Stimulated activated naive CD8-positive, alpha-beta T cell treated with anti-CD3 and anti-CD28 coated beads, Interleukin-15, amount 100 ng/mL, for 72 hours (primary cell): ENCODE data around the gene PDGFA.

Experiments used
- ATAC-seq: fragments of 150-1000 bp; cut with Tn5 transposase; 2 replicates; pipeline ENCODE4 v1.10.0; 2021; ENCODE audit warnings: mild to moderate bottlenecking, moderate library complexity
- DNase-seq, 2 donors: peaks; one replicate each; pipeline ENCODE4 v3.0.0; 2021 to 2022
- H3K27ac Mint-ChIP-seq, 2 donors: one replicate each; pipeline ENCODE4 v1.8.0; 2022; ENCODE audit warnings: mild to moderate bottlenecking in 2 of 2, mixed read lengths in 2 of 2, moderate library complexity in 2 of 2
- H3K27me3 Mint-ChIP-seq: one replicate; pipeline ENCODE4 v1.8.0; 2022; ENCODE audit warnings: mixed read lengths
- H3K4me1 Mint-ChIP-seq: one replicate; pipeline ENCODE4 v1.8.0; 2022; ENCODE audit warnings: mild to moderate bottlenecking, mixed read lengths
- H3K4me3 Mint-ChIP-seq, 2 donors: one replicate each; pipeline ENCODE4 v1.8.0; 2022; ENCODE audit warnings: mild to moderate bottlenecking in 2 of 2, mixed read lengths in 2 of 2, moderate library complexity in 1 of 2
- H3K9me3 Mint-ChIP-seq, 2 donors: one replicate each; pipeline ENCODE4 v1.8.0; 2022; ENCODE audit warnings: mixed read lengths in 2 of 2

The PDGFA gene

GRCh38 chr7:517774-518629 lies 1.6 kb downstream of the PDGFA start:
- Mint-ChIP-seq H3K27ac (peak overlapping the region in 1 of 2 donors; percentile 48), H3K4me1 (peaks cover 46% of the 10 kb centered on the region), H3K27me3 (peaks cover 56% of the 10 kb centered on the region), H3K9me3 (no peaks in the 10 kb centered on the region), H3K4me3 (peak overlapping the region; percentile 83 to 90)
- ATAC-seq, result no peak
- DNase-seq, result no peak

DNA sequence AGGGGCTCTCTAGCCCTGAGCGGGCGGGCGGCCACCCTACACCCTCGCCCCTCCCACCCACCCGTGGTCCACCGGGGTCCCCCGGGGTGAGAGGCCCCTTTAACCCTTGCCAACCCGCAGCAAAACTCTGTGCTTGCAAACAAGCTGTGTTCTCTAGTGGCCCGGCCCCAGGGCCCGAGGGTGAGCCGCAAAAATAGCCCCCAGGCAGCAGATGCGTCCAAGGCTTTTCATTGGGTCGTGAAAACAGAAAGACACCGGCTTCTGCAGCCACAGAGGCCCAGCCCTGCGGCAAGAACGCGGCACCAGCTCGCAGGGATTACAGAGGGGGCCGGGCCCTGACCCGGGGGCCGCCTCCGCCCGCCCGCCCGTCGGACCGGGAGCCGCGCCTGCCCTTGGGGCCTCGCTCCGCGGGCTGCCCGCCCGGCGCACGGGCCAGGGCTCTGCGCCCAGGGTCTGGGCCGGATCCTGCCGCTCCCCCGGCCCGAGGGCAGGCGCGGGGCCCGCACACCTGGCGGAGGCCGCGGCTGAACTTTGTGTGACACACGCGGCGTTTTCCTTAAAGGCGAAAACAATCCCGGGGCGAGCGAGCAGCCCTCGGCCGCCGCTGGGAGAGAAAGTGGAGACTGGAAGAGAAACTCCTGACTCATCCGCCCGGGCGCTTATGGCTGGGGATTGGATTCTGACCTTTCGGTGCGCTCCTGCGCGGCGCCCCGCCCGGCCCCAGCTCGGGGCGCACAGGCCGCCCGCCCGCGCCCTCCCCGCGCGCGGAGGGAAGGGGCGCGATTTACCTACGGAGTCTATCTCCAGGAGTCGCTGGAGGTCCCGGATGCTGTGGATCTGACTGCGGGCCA lies 2.8 kb downstream of the PDGFA start:
- DNase-seq, result peak in 1 of 2 donors; percentile 26
- peak overlapping the region; percentile 32 to 55 for H3K4me3 Mint-ChIP-seq

GRCh38 chr7:516216-516605 lies 3.4 kb downstream of the PDGFA start:
- Mint-ChIP-seq H3K27ac (no peak overlapping the region), H3K27me3 (peaks cover 42% of the 10 kb centered on the region), H3K4me1 (peaks cover 32% of the 10 kb centered on the region), H3K4me3 (no peak overlapping the region), H3K9me3 (no peaks in the 10 kb centered on the region)
- no peak for ATAC-seq
- DNase-seq, result no peak

More for the DNA sequence above, 2.8 kb downstream of the PDGFA start:
- H3K27ac Mint-ChIP-seq, result no peak overlapping the region
- peaks cover 38% of the 10 kb centered on the region for H3K4me1 Mint-ChIP-seq
- H3K9me3 Mint-ChIP-seq, result no peaks in the 10 kb centered on the region
- ATAC-seq, result no peak
- H3K27me3 Mint-ChIP-seq, result peaks cover 48% of the 10 kb centered on the region

DNA sequence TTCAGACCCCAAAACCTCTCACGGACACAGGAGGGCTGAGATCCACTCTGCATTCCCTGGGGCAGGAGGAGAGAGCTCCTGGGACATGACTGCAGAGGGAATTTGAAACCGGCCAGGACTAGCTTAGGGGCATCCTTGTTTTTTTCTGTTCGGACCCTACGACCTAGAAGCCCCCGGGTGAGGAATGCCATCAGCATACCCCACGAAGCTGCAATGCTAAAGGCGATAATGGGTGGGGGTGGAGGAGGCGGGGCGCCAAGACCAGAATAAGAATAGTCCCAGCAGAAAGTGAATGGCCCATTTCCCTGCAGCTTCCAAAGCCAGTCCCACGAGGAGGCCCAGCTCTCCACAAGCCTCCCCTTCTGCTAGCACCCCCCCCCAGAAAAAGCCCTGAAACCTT lies 4.0 kb downstream of the PDGFA start:
- Mint-ChIP-seq H3K4me3 (no peak overlapping the region), H3K27ac (no peak overlapping the region), H3K27me3 (peaks cover 36% of the 10 kb centered on the region), H3K9me3 (no peaks in the 10 kb centered on the region), H3K4me1 (peaks cover 26% of the 10 kb centered on the region)
- DNase-seq, result no peak
- no peak for ATAC-seq

- DNase-seq (no peak), ATAC-seq (no peak)
- H3K27ac Mint-ChIP-seq, result no peak overlapping the region
- no peak overlapping the region for H3K4me3 Mint-ChIP-seq
- peaks cover 34% of the 10 kb centered on the region for H3K27me3 Mint-ChIP-seq
- no peaks in the 10 kb centered on the region for H3K9me3 Mint-ChIP-seq
- peaks cover 25% of the 10 kb centered on the region for H3K4me1 Mint-ChIP-seq
These were observed 4.7 kb downstream of the PDGFA start for GRCh38 chr7:514651-515598.

DNA sequence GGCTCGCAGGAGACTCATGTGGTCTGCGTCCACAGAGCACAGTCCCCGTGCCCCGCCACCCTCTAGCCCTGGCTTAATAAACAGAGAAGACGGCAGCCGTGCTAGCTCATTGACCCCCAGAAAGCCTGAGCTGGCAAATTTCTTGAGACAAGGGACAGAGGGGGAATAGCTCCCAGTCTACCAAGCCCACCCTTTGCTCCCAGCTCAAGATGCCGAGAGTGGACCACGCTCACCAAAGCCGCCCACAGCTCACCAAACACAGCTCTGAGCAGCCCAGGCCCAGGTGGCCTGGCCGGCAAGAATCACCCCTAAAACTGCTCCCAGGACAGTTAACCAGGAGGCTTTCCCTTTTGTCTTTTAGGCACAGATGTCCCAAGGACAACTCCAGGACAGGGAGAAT lies 5.4 kb downstream of the PDGFA start:
- Mint-ChIP-seq H3K27me3 (peaks cover 34% of the 10 kb centered on the region), H3K4me3 (no peak overlapping the region), H3K27ac (no peak overlapping the region), H3K4me1 (peaks cover 25% of the 10 kb centered on the region), H3K9me3 (no peaks in the 10 kb centered on the region)
- ATAC-seq, result no peak
- DNase-seq, result no peak

GRCh38 chr7:513521-514166 lies 6.0 kb downstream of the PDGFA start:
- Mint-ChIP-seq H3K27ac (peak overlapping the region in 1 of 2 donors; percentile 48), H3K27me3 (peaks cover 31% of the 10 kb centered on the region), H3K4me3 (no peak overlapping the region), H3K4me1 (peaks cover 25% of the 10 kb centered on the region), H3K9me3 (no peaks in the 10 kb centered on the region)
- DNase-seq (no peak), ATAC-seq (no peak)

- Mint-ChIP-seq H3K9me3 (no peaks in the 10 kb centered on the region), H3K27ac (no peak overlapping the region), H3K4me3 (no peak overlapping the region), H3K27me3 (peaks cover 21% of the 10 kb centered on the region), H3K4me1 (peaks cover 21% of the 10 kb centered on the region)
- DNase-seq (no peak), ATAC-seq (peak; percentile 6)
These were observed 6.9 kb downstream of the PDGFA start for GRCh38 chr7:512541-513311.

GRCh38 chr7:512146-512510 lies 7.5 kb downstream of the PDGFA start:
- H3K4me3 Mint-ChIP-seq, result no peak overlapping the region
- no peak for ATAC-seq
- H3K4me1 Mint-ChIP-seq, result peaks cover 18% of the 10 kb centered on the region
- DNase-seq, result no peak
- H3K9me3 Mint-ChIP-seq, result no peaks in the 10 kb centered on the region
- no peak overlapping the region for H3K27ac Mint-ChIP-seq
- peaks cover 19% of the 10 kb centered on the region for H3K27me3 Mint-ChIP-seq

DNA sequence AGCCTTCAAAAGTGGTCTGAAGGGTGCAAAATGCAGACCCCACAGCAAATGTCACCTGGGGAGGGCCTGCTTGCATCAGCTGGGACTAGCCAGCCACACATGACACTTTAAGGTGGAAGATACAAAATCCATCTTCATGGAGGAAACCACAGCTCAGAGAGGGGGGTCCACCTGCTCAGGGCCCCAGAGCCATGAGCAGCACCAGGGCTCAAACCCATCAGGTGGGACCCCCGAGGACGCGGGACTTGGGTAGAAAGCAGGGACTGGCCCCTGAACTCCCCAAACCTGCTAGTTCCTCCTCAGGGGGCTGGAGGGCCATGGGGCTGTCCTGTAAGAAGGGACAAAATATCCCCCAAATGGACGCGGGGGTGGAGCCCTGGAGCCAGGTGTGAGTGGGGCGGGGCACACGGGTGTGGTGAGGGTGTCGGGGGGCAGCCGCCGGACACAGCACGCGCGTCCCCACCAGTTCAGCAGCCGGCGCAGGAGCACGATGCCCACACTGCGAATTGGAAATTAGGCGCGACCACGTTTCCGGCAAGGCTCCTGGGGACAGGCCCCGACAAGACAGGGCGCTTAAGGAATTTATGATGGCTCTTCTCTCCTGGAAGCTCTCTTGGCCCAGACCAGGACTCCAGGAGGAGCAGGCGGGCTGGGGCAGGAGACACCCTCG lies 8.0 kb downstream of the PDGFA start:
- no peak overlapping the region for H3K27ac Mint-ChIP-seq
- peaks cover 18% of the 10 kb centered on the region for H3K27me3 Mint-ChIP-seq
- peaks cover 18% of the 10 kb centered on the region for H3K4me1 Mint-ChIP-seq
- no peak for ATAC-seq
- no peak for DNase-seq
- no peaks in the 10 kb centered on the region for H3K9me3 Mint-ChIP-seq
- H3K4me3 Mint-ChIP-seq, result no peak overlapping the region

GRCh38 chr7:510782-511281 lies 8.8 kb downstream of the PDGFA start:
- ATAC-seq (peak; percentile 22), DNase-seq (no peak)
- H3K9me3 Mint-ChIP-seq, result no peaks in the 10 kb centered on the region
- H3K27me3 Mint-ChIP-seq, result peaks cover 10% of the 10 kb centered on the region
- H3K27ac Mint-ChIP-seq, result no peak overlapping the region
- H3K4me1 Mint-ChIP-seq, result peaks cover 18% of the 10 kb centered on the region
- H3K4me3 Mint-ChIP-seq, result no peak overlapping the region

GRCh38 chr7:510131-510481 lies 9.5 kb downstream of the PDGFA start:
- Mint-ChIP-seq H3K4me1 (peaks cover 13% of the 10 kb centered on the region), H3K9me3 (no peaks in the 10 kb centered on the region), H3K4me3 (no peak overlapping the region), H3K27me3 (peaks cover 3% of the 10 kb centered on the region), H3K27ac (no peak overlapping the region)
- DNase-seq (no peak), ATAC-seq (peak; percentile 42)

DNA sequence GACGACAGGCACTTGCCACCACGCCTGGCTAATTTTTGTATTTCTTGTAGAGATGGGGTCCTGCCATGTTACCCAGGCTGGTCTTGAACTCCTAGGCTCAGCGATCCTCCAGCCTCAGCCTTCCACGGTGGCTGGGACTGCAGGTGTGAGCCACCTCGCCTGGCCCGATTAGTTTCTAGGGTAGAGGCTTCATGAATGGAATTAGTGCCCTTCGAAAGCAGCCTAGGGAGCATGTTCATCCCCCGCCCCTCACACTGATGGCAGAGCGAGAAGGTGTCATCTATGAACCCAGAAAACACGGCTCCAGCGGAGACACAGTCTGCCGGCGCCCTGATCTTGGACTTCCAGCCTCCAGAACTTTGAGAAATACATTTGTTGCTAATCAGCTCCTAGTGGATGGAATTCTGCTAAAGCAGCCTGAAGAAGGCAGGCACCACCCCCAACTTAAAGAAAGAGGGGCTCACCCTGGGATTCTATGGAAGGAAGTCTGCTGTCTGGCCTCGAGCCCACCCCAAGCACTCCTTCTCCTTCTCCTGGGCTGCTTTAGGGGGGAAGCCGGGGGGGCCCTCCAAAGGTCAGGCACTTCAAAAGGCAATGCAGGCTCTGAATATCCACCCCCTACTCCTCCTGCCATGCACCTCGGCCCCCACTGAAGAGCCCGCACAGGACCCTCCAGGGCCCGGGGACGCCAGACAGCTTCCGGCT lies 10.1 kb downstream of the PDGFA start:
- DNase-seq (no peak), ATAC-seq (no peak)
- H3K27me3 Mint-ChIP-seq, result no peaks in the 10 kb centered on the region
- H3K4me1 Mint-ChIP-seq, result peaks cover 9% of the 10 kb centered on the region
- H3K4me3 Mint-ChIP-seq, result no peak overlapping the region
- no peak overlapping the region for H3K27ac Mint-ChIP-seq
- no peaks in the 10 kb centered on the region for H3K9me3 Mint-ChIP-seq
